ENCODE results near the gene HS1BP3. TPM values are rescaled to one million over a fixed set of nuclear protein-coding genes. Genes with fewer than 3 reads are reported as not detected.

The HS1BP3 gene, protein sequence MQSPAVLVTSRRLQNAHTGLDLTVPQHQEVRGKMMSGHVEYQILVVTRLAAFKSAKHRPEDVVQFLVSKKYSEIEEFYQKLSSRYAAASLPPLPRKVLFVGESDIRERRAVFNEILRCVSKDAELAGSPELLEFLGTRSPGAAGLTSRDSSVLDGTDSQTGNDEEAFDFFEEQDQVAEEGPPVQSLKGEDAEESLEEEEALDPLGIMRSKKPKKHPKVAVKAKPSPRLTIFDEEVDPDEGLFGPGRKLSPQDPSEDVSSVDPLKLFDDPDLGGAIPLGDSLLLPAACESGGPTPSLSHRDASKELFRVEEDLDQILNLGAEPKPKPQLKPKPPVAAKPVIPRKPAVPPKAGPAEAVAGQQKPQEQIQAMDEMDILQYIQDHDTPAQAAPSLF
- total RNA-seq: 28.5 and 42.5 TPM in 2 replicates

DNA sequence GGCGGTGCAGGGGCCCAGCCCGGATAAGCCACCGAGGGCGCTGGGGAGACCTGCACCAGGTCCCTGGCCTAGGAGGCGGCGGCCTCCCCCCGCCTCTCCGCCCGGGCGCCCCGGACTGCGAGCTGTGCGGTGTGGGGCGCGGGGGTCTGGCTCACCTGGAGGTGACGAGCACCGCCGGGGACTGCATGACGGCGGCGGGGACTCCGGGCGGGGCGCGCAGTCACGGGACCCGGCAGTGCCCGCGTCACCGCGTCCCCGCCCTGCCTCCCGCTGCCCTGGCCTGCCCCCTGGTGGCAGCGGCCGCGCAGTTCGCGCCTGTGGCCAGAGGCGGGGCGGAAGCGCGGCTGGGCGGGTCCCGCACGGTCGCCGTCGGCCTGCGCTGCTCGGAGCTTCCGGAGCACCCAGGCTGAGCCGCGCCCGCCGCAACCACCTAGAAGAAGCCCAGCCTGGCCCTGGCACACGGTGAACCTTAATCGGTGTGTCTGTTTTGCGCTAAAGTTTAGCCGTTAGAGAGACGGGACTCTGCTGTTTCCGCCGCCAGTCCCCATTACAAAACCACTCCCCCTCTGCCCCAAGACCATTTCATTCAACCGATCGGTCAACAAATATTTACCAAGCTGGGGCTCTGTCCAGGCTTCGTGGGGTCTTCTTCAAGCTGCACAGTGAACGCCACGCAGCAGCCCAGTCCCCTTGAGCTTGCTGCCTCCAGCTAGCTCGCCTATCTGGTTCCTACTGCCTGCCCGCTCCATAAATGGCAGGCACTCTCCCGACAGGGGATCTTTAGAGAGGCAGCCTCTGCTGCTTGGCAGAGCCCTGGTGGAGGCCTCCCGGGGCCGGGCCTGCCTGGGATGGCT is at the start of gene HS1BP3:
Gene HS1BP3, minus strand, starts transcription at position 222 of the 854 bp plus-strand sequence. Its CDS starts 35 bp downstream, at position 187.

DNA sequence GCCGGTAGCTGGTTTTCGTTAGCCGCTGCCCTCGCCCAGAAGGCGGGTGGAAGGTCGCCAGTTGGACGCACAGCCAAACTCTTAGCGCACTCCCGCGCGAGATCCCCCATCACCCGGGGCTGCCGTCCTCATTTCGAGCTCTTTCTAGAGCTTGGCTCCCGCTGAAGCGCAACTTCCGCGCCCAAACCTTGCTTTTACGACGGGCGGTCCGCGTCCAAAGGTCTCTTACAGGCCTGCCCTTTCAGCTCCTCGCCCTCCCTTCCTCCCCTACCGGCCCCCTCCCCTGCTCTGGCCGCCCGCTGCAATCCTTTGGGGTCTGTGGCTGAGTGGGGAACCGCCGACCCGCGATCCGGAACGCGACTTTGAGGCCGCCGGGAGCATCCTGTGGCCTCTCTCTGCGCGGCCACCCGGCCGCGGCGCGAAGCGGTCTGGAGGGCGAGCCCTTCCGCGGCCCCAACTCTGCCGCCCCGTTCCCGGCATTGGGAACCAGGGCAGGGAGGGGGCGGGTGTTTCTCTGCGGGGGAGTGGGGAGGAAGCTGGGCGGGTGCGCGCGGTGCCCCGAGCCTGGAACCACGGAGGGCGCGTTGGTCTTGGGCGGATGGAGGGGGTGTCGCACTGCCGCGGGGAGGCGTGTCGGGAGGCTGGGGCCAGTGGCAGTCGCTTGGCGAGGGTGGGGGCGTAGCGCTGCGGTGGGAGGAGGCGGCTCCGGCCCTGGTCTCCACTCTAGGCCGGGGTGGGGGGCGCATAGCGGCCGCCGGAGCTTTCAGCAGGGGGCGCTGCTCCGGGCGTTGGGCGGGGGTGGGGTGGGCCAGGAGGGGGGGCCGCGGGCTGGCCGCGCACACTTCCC is 15.6 kb upstream of the HS1BP3 start, which contains the start of gene GDF7:
Gene GDF7, plus strand, starts transcription at position 841 of the 847 bp plus-strand sequence. CDS start 96 bp downstream, outside the sequence.

Other genes starting within 250 kb of the HS1BP3 start
- 994 and 1,091 TPM in 2 replicates for gene RHOB, start 204.0 kb downstream of the HS1BP3 start, total RNA-seq
- 2.5 and 11.8 TPM in 2 replicates for gene GDF7, start 16.0 kb upstream of the HS1BP3 start, total RNA-seq
- gene LDAH, start 172.0 kb upstream of the HS1BP3 start, total RNA-seq: 11.4 and 30.0 TPM in 2 replicates

Measured in vein endothelial cell (primary cell).